K562 (cell line): ENCODE measurements around the gene NFKB2. TPM values are rescaled to one million over a fixed set of nuclear protein-coding genes. Genes with fewer than 3 reads are reported as not detected.

Experiments
- ATAC-seq: fragments of 200-7000 bp; cut with Tn5 transposase; 3 replicates; pipeline ENCODE4 v1.9.1; 2020; ENCODE audit warnings: moderate library complexity
- BruUV-seq: library from RNA; stranded (reverse); fragments of 400-500 nt; replicated peaks from 2 replicates; lab custom pipeline; 2021; lab: Mats Ljungman, UMichigan
- CTCF ChIA-PET: fragments of 300-600 bp; formaldehyde crosslinking; extraction: SDS; loops from one replicate; lab custom pipeline; 2021; ENCODE audit warnings: low intra/inter-chr PET ratio; lab: Yijun Ruan, JAX
- POLR2A ChIA-PET: fragments of 300-600, 350-650 bp; sonication (Branson Sonifier 250); formaldehyde crosslinking; extraction: SDS; loops from one replicate; lab custom pipeline; 2021; ENCODE audit warnings: antibody characterized with exemption, inconsistent platforms; lab: Yijun Ruan, JAX
- DNase-seq, 4 experiments: peaks; one replicate each; pipeline versions ENCODE4 v3.0.0 to v3.0.0-alpha.2; 2011 to 2018; ENCODE audit warnings: low spot score in 3 of 4, mixed read lengths in 3 of 4; ENCODE audit errors: extremely low read depth in 1 of 4
- FAIRE-seq: peaks from 2 replicates; lab custom pipeline; 2011; peaks lifted over from hg19 to GRCh38; lab: Jason Lieb, UNC
- H2AFZ ChIP-seq: 2 replicates; pipeline ENCODE4 v1.6.0; 2011; ENCODE audit warnings: low read depth, low read length, control low read depth, inconsistent platforms
- H3K27ac ChIP-seq: fragments of 200-600 bp; 3 replicates; pipeline ENCODE4 v1.8.0; 2011; ENCODE audit warnings: low read depth, mild to moderate bottlenecking, control low read depth, inconsistent platforms, low read length, moderate library complexity, mixed read lengths; ENCODE audit errors: extremely low read depth
- H3K27me3 ChIP-seq, 2 experiments: fragments of 300-600 bp in 1 of 2; 2 replicates in 1 of 2; 3 replicates in 1 of 2; pipeline versions ENCODE4 v1.6.0 to v1.8.0; 2011; ENCODE audit warnings: inconsistent platforms in 2 of 2, low read length in 2 of 2, mild to moderate bottlenecking in 1 of 2, mixed read lengths in 1 of 2, moderate library complexity in 1 of 2; ENCODE audit not compliant: control insufficient read depth in 2 of 2, insufficient read depth in 2 of 2
- H3K36me3 ChIP-seq: fragments of 300-600 bp; 3 replicates; pipeline ENCODE4 v1.8.0; 2011; ENCODE audit warnings: mild to moderate bottlenecking, low read length, inconsistent platforms; ENCODE audit not compliant: control insufficient read depth, insufficient read depth
- H3K4me1 ChIP-seq, 2 experiments: fragments of 200-600 bp in 1 of 2; replicated peaks in 1 of 2; 2 replicates in 1 of 2; 3 replicates in 1 of 2; pipeline versions ENCODE4 v1.5.1 to v1.8.0; 2011; ENCODE audit warnings: inconsistent platforms in 2 of 2, low read length in 2 of 2, mild to moderate bottlenecking in 1 of 2, mixed read lengths in 1 of 2, moderate library complexity in 1 of 2; ENCODE audit not compliant: control insufficient read depth in 2 of 2, insufficient read depth in 2 of 2
- H3K4me2 ChIP-seq: 2 replicates; pipeline ENCODE4 v1.6.1; 2011; ENCODE audit warnings: low read length, control low read depth, inconsistent platforms, mixed read lengths; ENCODE audit not compliant: insufficient read depth
- H3K4me3 ChIP-seq: fragments of 200-600 bp; sonication (generic), shearing (Covaris generic); 2 replicates; pipeline ENCODE4 v1.5.1; 2016; ENCODE audit warnings: control low read depth, inconsistent platforms
- H3K79me2 ChIP-seq: fragments of 200-600 bp; 3 replicates; pipeline ENCODE4 v1.8.0; 2011; ENCODE audit warnings: low read length, inconsistent platforms; ENCODE audit not compliant: control insufficient read depth, insufficient read depth
- H3K9ac ChIP-seq, 2 experiments: 2 replicates each; pipeline versions ENCODE4 v1.6.0 to v1.6.1; 2011; ENCODE audit warnings: low read depth in 2 of 2, low read length in 2 of 2, control low read depth in 1 of 2, inconsistent platforms in 1 of 2, mild to moderate bottlenecking in 1 of 2, mixed read lengths in 1 of 2; ENCODE audit not compliant: insufficient read depth in 1 of 2
- H3K9me1 ChIP-seq: one replicate; pipeline ENCODE4 v1.6.0; 2011; ENCODE audit warnings: inconsistent platforms, mild to moderate bottlenecking, low read length, moderate library complexity; ENCODE audit not compliant: control insufficient read depth, insufficient read depth
- H3K9me3 ChIP-seq: replicated peaks from 2 replicates; pipeline ENCODE4 v1.5.1; 2011; ENCODE audit warnings: low read depth, low read length, inconsistent platforms; ENCODE audit not compliant: control insufficient read depth, insufficient read depth
- H4K20me1 ChIP-seq: replicated peaks from 2 replicates; pipeline ENCODE4 v1.6.1; 2011; ENCODE audit warnings: low read length, inconsistent platforms, mixed read lengths; ENCODE audit not compliant: control insufficient read depth, insufficient read depth
- FUS ChIP-seq: fragments of 200-400 bp; formaldehyde crosslinking; optimal IDR thresholded peaks from 2 replicates; pipeline ENCODE3; 2017; ENCODE audit warnings: low read depth, low read length
- POLR3A ChIP-seq: IDR thresholded peaks from 2 replicates; pipeline ENCODE4 v1.6.1; 2011; ENCODE audit warnings: borderline replicate concordance, mild to moderate bottlenecking, moderate library complexity; ENCODE audit not compliant: insufficient read length, insufficient read depth; ENCODE audit errors: extremely low read depth
- ZNF699 ChIP-seq: fragments of 250-450 bp; sonication (Bioruptor Pico); IDR thresholded peaks from 2 replicates; pipeline ENCODE4 v1.8.0; 2021; ENCODE audit warnings: mild to moderate bottlenecking, moderate library complexity; ENCODE audit not compliant: insufficient replicate concordance
- WGBS: fragments of 100-300 bp; shearing (Covaris generic); methylation state at CpG from one replicate; pipeline ENCODE4 v1.1.6; 2016; ENCODE audit warnings: low coverage, mixed read lengths; ENCODE audit not compliant: insufficient coverage; ENCODE audit errors: missing lambda C conversion rate; 5-methylcytosine and 5-hydroxymethylcytosine counted together
- in situ Hi-C: fragments of 300-500 bp; cut with MboI; formaldehyde crosslinking; loops from 4 replicates; pipeline ENCODE4 v1.15.0; 2018; ENCODE audit warnings: inconsistent platforms, mixed read lengths
- intact Hi-C: fragments of 100-400 bp; cut with micrococcal nuclease; formaldehyde crosslinking; loops from 2 replicates; pipeline ENCODE4 v1.14.2; 2022
- polyA plus RNA-seq, 8 experiments: library from polyadenylated mRNA; depleted of rRNA in 4 of 8; stranded (reverse) in 5 of 8; unstranded in 3 of 8; fragments of >200 nt; fragmentation: Nextera tagmentation in 2 of 8; fragmentation: Illumina TruSeq in 1 of 8; extraction: Ambion mirVana in 2 of 8; extraction: Trizol in 1 of 8; gene quantifications; 2 replicates each; pipeline versions ENCODE4 v1.2.1 to v1.2.3, GENCODE V29; 2011 to 2014; ENCODE audit warnings: inconsistent platforms in 1 of 8, missing spikeins in 1 of 8
- total RNA-seq, 7 experiments: library from RNA; depleted of rRNA in 6 of 7; stranded (reverse); fragments of >200 nt in 6 of 7; fragmentation: Illumina TruSeq in 2 of 7; extraction: Trizol in 2 of 7; gene quantifications; 2 replicates each; pipeline versions ENCODE4 v1.2.1 to v1.2.3, GENCODE V29; 2011 to 2021; ENCODE audit warnings: low replicate concordance in 1 of 7
- TF ChIP-seq, protein P1 (sequence below): fragments of 450-650 bp; IDR thresholded peaks from 2 replicates; pipeline ENCODE4 v1.7.0; 2016; ENCODE audit warnings: borderline replicate concordance
- TF ChIP-seq, protein P2 (sequence below), 2 experiments: fragments of 450-650 bp; IDR thresholded peaks; 2 replicates each; pipeline ENCODE4 v1.6.1; 2016

The NFKB2 gene
- total and polyA plus RNA-seq, 9 of the 15 experiments (the other 6 are each of a cell fraction or from before 2014, with no cell fraction given) = 0.07 to 20.3 (median 7.9) TPM

DNA sequence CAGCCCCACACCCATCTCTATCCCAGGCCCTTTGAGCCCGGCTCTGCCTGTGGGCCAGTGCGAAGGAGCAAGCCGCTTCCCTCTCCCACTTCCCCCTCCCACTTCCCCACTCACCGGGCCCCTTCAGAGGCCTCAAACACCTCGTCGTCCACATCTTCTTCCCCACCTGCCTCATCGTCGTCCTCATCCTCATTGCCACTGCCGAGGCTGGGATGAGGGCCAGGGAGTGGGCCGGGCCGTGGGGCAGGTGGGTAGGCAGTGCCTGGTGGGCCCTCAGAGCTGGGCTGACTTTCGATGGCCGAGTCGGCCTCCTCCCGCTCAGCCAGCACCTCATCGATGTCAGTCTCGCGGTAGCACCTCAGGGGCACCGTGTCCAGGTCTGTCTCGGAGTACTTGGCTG lies 19.2 kb downstream of the NFKB2 start (continued):
- TF ChIP-seq, protein P1, sequence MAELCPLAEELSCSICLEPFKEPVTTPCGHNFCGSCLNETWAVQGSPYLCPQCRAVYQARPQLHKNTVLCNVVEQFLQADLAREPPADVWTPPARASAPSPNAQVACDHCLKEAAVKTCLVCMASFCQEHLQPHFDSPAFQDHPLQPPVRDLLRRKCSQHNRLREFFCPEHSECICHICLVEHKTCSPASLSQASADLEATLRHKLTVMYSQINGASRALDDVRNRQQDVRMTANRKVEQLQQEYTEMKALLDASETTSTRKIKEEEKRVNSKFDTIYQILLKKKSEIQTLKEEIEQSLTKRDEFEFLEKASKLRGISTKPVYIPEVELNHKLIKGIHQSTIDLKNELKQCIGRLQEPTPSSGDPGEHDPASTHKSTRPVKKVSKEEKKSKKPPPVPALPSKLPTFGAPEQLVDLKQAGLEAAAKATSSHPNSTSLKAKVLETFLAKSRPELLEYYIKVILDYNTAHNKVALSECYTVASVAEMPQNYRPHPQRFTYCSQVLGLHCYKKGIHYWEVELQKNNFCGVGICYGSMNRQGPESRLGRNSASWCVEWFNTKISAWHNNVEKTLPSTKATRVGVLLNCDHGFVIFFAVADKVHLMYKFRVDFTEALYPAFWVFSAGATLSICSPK = no peak
- TF ChIP-seq, protein P2, sequence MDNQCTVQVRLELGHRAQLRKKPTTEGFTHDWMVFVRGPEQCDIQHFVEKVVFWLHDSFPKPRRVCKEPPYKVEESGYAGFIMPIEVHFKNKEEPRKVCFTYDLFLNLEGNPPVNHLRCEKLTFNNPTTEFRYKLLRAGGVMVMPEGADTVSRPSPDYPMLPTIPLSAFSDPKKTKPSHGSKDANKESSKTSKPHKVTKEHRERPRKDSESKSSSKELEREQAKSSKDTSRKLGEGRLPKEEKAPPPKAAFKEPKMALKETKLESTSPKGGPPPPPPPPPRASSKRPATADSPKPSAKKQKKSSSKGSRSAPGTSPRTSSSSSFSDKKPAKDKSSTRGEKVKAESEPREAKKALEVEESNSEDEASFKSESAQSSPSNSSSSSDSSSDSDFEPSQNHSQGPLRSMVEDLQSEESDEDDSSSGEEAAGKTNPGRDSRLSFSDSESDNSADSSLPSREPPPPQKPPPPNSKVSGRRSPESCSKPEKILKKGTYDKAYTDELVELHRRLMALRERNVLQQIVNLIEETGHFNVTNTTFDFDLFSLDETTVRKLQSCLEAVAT (IDR thresholded peaks at IDR 0.05) = no peak

DNA sequence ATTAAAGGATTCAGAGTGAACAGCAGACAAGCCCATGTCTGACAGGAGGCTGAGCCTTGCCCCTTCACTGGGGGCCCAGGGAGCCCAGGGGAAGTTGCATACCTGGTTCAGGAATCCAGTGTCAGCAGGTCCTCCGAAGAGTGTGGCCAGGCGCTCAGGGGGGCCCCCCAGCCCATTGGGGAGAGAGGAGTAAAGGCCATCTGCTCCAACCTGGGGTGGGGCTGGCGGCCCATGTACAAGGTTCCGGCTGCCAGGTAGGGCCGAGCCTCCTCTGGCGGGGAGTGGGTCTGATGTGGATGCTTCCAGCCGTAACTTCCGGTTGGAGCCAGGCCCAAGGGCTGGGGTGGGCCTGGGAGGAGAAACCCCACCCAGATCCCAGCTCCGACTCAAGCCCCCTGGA lies 20.8 kb downstream of the NFKB2 start:
- H3K79me2 ChIP-seq = peaks cover 3% of the 10 kb centered on the region
- in situ Hi-C loops (no loop called here), intact Hi-C loops (no loop called here)
- H3K9me1 ChIP-seq = no peaks in the 10 kb centered on the region
- peaks cover 1 to 16% of the 10 kb centered on the region in 2 experiments; a peak in 3 of 5 replicates for H3K27me3 ChIP-seq
- TF ChIP-seq POLR3A (no peak), FUS (no peak), ZNF699 (CRISPR knock-in tag) (no peak)
- no peak overlapping the region for H3K4me3 ChIP-seq
- DNase-seq (no peak), FAIRE-seq (no peak), ATAC-seq (no peak)
- H4K20me1 ChIP-seq = no peaks in the 10 kb centered on the region
- ChIA-PET CTCF (no interaction called here), POLR2A (no interaction called here)
- H3K9ac ChIP-seq = peak overlapping the region in 1 of 2 experiments; percentile 52; a peak in 1 of 4 replicates
- no peaks in the 10 kb centered on the region for H3K9me3 ChIP-seq
- H3K27ac ChIP-seq = no peak overlapping the region
- peaks cover 2 to 37% of the 10 kb centered on the region in 2 experiments; a peak in 3 of 5 replicates for H3K4me1 ChIP-seq
- H3K4me2 ChIP-seq = no peak overlapping the region
- H3K36me3 ChIP-seq = no peaks in the 10 kb centered on the region
- no TSS peak for BruUV-seq
- WGBS = no CpG with 5 or more reads among the region's 9 CpGs
- H2AFZ ChIP-seq = no peak overlapping the region
